Bronchial epithelial cell (primary cell): Measurements from ENCODE around the gene BEND2. TPM values are rescaled to one million over a fixed set of nuclear protein-coding genes. Genes with fewer than 3 reads are reported as not detected.

Experiments used
- DNase-seq: peaks from one replicate; pipeline ENCODE4 v3.0.0-alpha.2; 2010; ENCODE audit warnings: low read depth
- FAIRE-seq: peaks from 2 replicates; lab custom pipeline; 2011; peaks lifted over from hg19 to GRCh38; lab: Jason Lieb, UNC
- H3K27me3 ChIP-seq: 2 replicates; pipeline ENCODE4 v1.5.1; 2011; ENCODE audit warnings: low read length; ENCODE audit not compliant: control insufficient read depth, insufficient read depth
- H3K36me3 ChIP-seq: 2 replicates; pipeline ENCODE4 v1.5.1; 2011; ENCODE audit warnings: low read length; ENCODE audit not compliant: control insufficient read depth, insufficient read depth
- H3K4me3 ChIP-seq: 2 replicates; pipeline ENCODE4 v1.5.1; 2011; ENCODE audit warnings: mild to moderate bottlenecking, low read depth, low read length, control low read depth
- CTCF ChIP-seq: IDR thresholded peaks from 2 replicates; pipeline ENCODE4 v1.5.1; 2011; ENCODE audit warnings: mild to moderate bottlenecking, moderate library complexity, low read length, control low read depth, inconsistent platforms; ENCODE audit not compliant: insufficient read depth, severe bottlenecking
- total RNA-seq: library from RNA; depleted of rRNA; stranded (reverse); fragments of >200 nt; gene quantifications from 2 replicates; pipeline ENCODE4 v1.2.1, GENCODE V29; 2014

Gene BEND2
- total RNA-seq, 1 donor from 2014 or later: not detected

- no peaks in the 10 kb centered on the region for H3K27me3 ChIP-seq
- TF ChIP-seq CTCF: no peak
- H3K36me3 ChIP-seq: no peaks in the 10 kb centered on the region
- no peak overlapping the region for H3K4me3 ChIP-seq
- FAIRE-seq: no peak
- DNase-seq: peak; percentile 13
Measured at GRCh38 chrX:18210470-18210869, 10.2 kb downstream of the BEND2 start.

- DNase-seq (no peak), FAIRE-seq (no peak)
- no peak for TF ChIP-seq CTCF
Measured at GRCh38 chrX:18206657-18207056, 14.0 kb downstream of the BEND2 start.

GRCh38 chrX:18203631-18204030, 17.1 kb downstream of the BEND2 start:
- Histone ChIP-seq H3K4me3 (no peak overlapping the region), H3K27me3 (no peaks in the 10 kb centered on the region), H3K36me3 (no peaks in the 10 kb centered on the region)
- peak; percentile 18 for DNase-seq
- FAIRE-seq: no peak
- TF ChIP-seq CTCF: no peak

More at GRCh38 chrX:18206657-18207056, 14.0 kb downstream of the BEND2 start:
- Histone ChIP-seq H3K36me3 (no peaks in the 10 kb centered on the region), H3K27me3 (no peaks in the 10 kb centered on the region), H3K4me3 (no peak overlapping the region)

- TF ChIP-seq CTCF: no peak
- H3K4me3 ChIP-seq: no peak overlapping the region
- DNase-seq (no peak), FAIRE-seq (no peak)
- H3K36me3 ChIP-seq: no peaks in the 10 kb centered on the region
- H3K27me3 ChIP-seq: no peaks in the 10 kb centered on the region
Measured at GRCh38 chrX:18194688-18195087, 26.0 kb downstream of the BEND2 start.

GRCh38 chrX:18179446-18179845, 41.2 kb downstream of the BEND2 start:
- no peak for TF ChIP-seq CTCF
- no peak for FAIRE-seq
- no peaks in the 10 kb centered on the region for H3K27me3 ChIP-seq

GRCh38 chrX:18174971-18175370, 45.7 kb downstream of the BEND2 start:
- no peak overlapping the region for H3K4me3 ChIP-seq
- DNase-seq (no peak), FAIRE-seq (no peak)
- no peaks in the 10 kb centered on the region for H3K27me3 ChIP-seq
- no peaks in the 10 kb centered on the region for H3K36me3 ChIP-seq
- TF ChIP-seq CTCF: no peak

More at GRCh38 chrX:18179446-18179845, 41.2 kb downstream of the BEND2 start:
- H3K36me3 ChIP-seq: no peaks in the 10 kb centered on the region
- H3K4me3 ChIP-seq: no peak overlapping the region
- DNase-seq: no peak
